GM12892 (cell line): ENCODE data around the gene EPHA4.

Experiments used
- POLR2A ChIP-seq: IDR thresholded peaks from 2 replicates; pipeline ENCODE4 v1.6.1; 2011; ENCODE audit warnings: low read depth, low read length, control low read depth
- POLR2AphosphoS5 ChIP-seq: IDR thresholded peaks from 2 replicates; pipeline ENCODE4 v1.6.1; 2011; ENCODE audit warnings: low read depth, low read length, control low read depth
- TAF1 ChIP-seq: IDR thresholded peaks from 2 replicates; pipeline ENCODE4 v1.6.1; 2011; ENCODE audit warnings: low read depth, mild to moderate bottlenecking, control low read depth, low read length, borderline replicate concordance

GRCh38 chr2:221490506-221491060 is 81.5 kb downstream of the EPHA4 start:
- no peak for TF ChIP-seq TAF1
- no peak for TF ChIP-seq POLR2AphosphoS5
- TF ChIP-seq POLR2A = no peak
